GM12875 (cell line): ENCODE data around the gene ING2.

Experiments
- H3K4me3 ChIP-seq: one replicate; pipeline ENCODE4 v1.5.1; 2011; ENCODE audit warnings: low read depth, low read length, control low read depth
- CTCF ChIP-seq: IDR thresholded peaks from 2 replicates; pipeline ENCODE4 v1.5.1; 2011; ENCODE audit warnings: low read depth, mild to moderate bottlenecking, control low read depth, inconsistent platforms, low read length, moderate library complexity, borderline replicate concordance; ENCODE audit not compliant: insufficient read depth

Gene ING2

GRCh38 chr4:183515411-183515810 lies 10.6 kb downstream of the ING2 start:
- no peak for TF ChIP-seq CTCF
- H3K4me3 ChIP-seq: no peak overlapping the region

GRCh38 chr4:183517194-183517593 lies 12.3 kb downstream of the ING2 start:
- H3K4me3 ChIP-seq: no peak overlapping the region
- TF ChIP-seq CTCF: no peak

GRCh38 chr4:183517781-183518180 lies 12.9 kb downstream of the ING2 start:
- no peak overlapping the region for H3K4me3 ChIP-seq
- TF ChIP-seq CTCF: no peak

- TF ChIP-seq CTCF: no peak
- no peak overlapping the region for H3K4me3 ChIP-seq
These were observed 18.0 kb downstream of the ING2 start for GRCh38 chr4:183522821-183523220.

GRCh38 chr4:183527326-183527725 lies 22.5 kb downstream of the ING2 start:
- H3K4me3 ChIP-seq: no peak overlapping the region
- no peak for TF ChIP-seq CTCF

GRCh38 chr4:183532821-183533220 lies 28.0 kb downstream of the ING2 start:
- no peak overlapping the region for H3K4me3 ChIP-seq
- TF ChIP-seq CTCF: no peak

GRCh38 chr4:183533698-183534097 lies 28.8 kb downstream of the ING2 start:
- H3K4me3 ChIP-seq: no peak overlapping the region
- no peak for TF ChIP-seq CTCF
